ENCODE measurements around the gene SPTLC3.

Gene SPTLC3

DNA sequence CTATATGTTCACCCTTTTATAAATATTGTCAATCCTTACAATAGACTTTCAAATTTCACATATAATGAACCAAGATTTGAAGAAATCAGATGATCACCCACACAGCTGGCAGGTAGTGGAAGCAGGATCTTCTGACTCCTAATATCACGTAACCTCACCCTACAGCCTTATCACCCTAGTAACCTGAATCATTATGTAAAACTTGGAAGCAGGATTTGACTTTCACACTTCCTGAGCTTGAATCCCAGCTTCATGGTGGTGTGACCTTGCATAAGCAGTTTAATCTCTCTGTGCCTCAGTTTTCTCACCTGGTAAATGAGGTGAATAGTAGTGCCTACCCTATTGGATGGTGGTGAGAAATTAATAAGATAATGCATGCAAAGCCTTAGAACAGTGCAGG is 16.4 kb downstream of the SPTLC3 start:
- TF ChIP-seq, protein P1, sequence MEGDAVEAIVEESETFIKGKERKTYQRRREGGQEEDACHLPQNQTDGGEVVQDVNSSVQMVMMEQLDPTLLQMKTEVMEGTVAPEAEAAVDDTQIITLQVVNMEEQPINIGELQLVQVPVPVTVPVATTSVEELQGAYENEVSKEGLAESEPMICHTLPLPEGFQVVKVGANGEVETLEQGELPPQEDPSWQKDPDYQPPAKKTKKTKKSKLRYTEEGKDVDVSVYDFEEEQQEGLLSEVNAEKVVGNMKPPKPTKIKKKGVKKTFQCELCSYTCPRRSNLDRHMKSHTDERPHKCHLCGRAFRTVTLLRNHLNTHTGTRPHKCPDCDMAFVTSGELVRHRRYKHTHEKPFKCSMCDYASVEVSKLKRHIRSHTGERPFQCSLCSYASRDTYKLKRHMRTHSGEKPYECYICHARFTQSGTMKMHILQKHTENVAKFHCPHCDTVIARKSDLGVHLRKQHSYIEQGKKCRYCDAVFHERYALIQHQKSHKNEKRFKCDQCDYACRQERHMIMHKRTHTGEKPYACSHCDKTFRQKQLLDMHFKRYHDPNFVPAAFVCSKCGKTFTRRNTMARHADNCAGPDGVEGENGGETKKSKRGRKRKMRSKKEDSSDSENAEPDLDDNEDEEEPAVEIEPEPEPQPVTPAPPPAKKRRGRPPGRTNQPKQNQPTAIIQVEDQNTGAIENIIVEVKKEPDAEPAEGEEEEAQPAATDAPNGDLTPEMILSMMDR (IDR thresholded peaks at IDR 0.05; ENCODE audit: borderline replicate concordance, control extremely low read depth, extremely low read depth, insufficient read depth, missing control alignments): no peak
- in situ Hi-C loops (cut with MboI; ENCODE audit: low sequenced_read_pairs, unreplicated experiment): no loop called here
- no peak for DNase-seq (ENCODE audit: low spot score)

DNA sequence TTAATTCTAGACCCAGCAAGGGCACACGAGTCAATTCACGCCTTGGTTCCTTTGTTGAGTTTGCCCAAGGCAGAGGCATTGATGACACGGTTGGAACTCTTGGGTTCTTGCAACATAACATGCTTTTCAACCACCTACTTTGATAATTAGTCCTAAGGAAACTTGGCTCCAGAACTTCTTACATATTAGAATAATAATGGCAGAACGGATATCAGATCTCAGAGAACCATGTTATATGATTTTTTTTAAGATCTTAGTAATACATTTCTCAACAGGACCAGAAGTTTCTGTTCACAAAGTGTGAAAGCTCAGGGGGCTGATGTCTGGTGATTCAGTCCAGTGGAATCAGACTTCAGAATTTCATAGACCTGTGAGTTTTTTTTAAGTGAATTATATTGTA is 19.2 kb downstream of the SPTLC3 start:
- TF ChIP-seq, protein P1 (IDR thresholded peaks at IDR 0.05; ENCODE audit: borderline replicate concordance, control extremely low read depth, extremely low read depth, insufficient read depth, missing control alignments): no peak

DNA sequence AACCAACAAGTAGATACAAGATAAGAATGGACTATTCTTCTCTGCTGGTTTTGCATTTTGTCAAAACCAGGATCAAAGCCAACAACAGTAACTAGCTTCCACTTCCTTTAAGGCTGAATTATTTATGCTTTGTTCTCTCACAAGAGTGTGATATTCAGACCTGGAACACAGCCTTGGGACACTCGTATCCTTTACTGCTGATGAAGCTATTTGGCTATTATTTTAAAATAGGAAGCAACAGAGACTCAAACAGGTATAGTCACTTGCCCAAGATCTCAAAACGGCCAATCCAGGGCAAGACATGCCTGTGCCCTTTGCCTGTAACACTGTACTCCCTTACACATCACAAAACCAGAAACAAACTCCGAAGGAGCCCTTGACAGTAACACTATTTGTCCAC is 19.9 kb downstream of the SPTLC3 start:
- in situ Hi-C loops (cut with MboI; ENCODE audit: low sequenced_read_pairs, unreplicated experiment): no loop called here
- no peak for DNase-seq (ENCODE audit: low spot score)
- TF ChIP-seq, protein P1 (IDR thresholded peaks at IDR 0.05; ENCODE audit: borderline replicate concordance, control extremely low read depth, extremely low read depth, insufficient read depth, missing control alignments): no peak

More for the DNA sequence above, 19.2 kb downstream of the SPTLC3 start:
- in situ Hi-C loops (cut with MboI; ENCODE audit: low sequenced_read_pairs, unreplicated experiment): no loop called here
- DNase-seq (ENCODE audit: low spot score): no peak

DNA sequence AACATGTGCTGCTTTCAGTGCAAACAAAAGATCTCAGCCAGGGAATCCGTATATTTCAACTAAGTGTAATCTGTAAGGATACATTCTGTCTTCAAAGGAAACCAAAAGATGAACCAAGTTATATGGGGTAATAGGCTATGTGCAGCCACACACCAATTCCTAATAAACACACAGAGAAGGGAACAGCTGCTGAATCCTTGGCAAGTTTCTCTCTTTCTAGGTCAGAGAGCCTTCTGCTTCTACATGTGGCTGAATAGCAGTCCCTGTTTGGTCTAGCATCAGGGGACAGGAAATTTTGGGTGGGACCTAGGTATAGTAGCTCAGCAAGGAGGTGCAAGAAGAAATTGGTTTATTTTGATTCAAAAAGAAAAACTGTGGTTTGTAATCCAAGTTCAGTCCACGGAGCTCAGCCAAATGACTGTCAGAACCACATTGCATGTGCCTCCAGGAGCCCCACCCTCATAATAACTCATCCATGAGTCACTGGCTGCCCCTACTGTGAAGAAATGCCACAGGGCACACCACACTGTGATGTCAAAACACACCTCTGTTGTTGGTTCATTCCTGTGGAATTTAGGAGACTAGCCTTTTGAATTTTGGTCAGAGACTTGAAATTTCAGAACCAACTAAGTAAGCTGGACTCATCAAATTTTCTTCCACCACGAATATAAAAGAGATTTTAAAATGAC is 21.1 kb downstream of the SPTLC3 start:
- in situ Hi-C loops (cut with MboI; ENCODE audit: low sequenced_read_pairs, unreplicated experiment): no loop called here
- no peak for DNase-seq (ENCODE audit: low spot score)
- TF ChIP-seq, protein P1 (IDR thresholded peaks at IDR 0.05; ENCODE audit: borderline replicate concordance, control extremely low read depth, extremely low read depth, insufficient read depth, missing control alignments): no peak

DNA sequence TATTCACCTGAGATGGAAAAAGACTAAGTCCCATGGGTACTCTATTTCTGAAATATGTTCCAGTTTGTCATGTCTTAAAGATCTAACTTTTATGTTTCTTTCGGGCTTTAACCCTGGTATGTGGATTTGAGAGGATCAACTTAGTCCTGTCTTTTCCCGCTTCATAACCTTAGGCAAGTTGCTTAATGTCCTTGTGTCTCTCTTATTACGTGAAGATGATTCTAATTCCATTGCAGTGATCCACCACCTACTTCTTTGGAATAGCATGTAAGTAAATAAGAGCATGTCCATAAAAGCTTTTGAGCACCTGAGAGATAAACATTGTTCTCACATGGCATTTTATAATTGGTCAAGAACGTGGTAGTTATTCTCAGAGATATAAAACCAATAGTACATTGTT is 23.0 kb downstream of the SPTLC3 start:
- DNase-seq (ENCODE audit: low spot score): no peak
- in situ Hi-C loops (cut with MboI; ENCODE audit: low sequenced_read_pairs, unreplicated experiment): no loop called here
- TF ChIP-seq, protein P1 (IDR thresholded peaks at IDR 0.05; ENCODE audit: borderline replicate concordance, control extremely low read depth, extremely low read depth, insufficient read depth, missing control alignments): no peak

DNA sequence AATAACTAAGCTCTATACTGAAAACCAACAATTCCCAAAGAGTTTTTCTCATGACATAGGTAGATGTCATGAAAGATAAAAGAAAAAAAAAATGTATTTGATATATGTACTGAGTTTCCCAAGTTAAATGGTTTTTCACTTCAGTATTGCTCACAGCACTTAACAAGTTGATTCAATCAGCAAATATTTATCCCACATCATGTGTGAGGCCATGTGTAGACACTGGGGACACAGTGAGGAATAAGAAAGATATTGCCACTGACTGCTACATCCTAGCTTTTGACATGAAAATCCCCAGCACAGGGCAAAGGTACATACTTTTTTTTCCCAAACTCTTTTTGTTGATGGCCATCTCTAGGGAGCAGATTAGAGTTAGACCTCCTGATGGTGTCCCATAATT is 25.3 kb downstream of the SPTLC3 start:
- in situ Hi-C loops (cut with MboI; ENCODE audit: low sequenced_read_pairs, unreplicated experiment): no loop called here
- TF ChIP-seq, protein P1 (IDR thresholded peaks at IDR 0.05; ENCODE audit: borderline replicate concordance, control extremely low read depth, extremely low read depth, insufficient read depth, missing control alignments): no peak
- no peak for DNase-seq (ENCODE audit: low spot score)
